GM18867 (cell line): ENCODE measurements around the gene NDUFAF8.

Experiments
- ATAC-seq: cut with Tn5 transposase; IDR thresholded peaks from one replicate; pipeline ENCODE4 v1.9.1; 2021; ENCODE audit warnings: mild to moderate bottlenecking, moderate library complexity; ENCODE audit not compliant: unreplicated experiment

NDUFAF8 gene

DNA sequence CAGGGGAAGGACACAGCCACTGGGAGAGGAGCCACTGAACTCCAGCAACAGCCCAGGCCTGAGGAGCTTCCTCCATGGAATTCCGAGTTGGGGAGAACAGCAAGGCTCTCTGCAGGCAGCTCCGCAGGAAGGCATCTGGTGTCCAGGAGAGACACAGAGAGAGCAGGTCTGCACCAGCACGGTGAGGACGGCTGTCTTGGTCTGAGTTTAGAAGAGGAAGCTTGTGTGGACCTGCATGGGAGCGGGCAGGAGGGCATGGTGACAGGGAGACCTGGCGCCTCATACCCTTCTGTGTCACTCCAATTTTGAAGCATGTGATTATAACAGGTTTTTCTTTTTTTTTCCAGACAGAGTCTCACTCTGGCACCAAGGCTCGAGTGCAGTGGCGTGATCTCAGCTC is 49.6 kb downstream of the NDUFAF8 start:
- no peak for ATAC-seq

DNA sequence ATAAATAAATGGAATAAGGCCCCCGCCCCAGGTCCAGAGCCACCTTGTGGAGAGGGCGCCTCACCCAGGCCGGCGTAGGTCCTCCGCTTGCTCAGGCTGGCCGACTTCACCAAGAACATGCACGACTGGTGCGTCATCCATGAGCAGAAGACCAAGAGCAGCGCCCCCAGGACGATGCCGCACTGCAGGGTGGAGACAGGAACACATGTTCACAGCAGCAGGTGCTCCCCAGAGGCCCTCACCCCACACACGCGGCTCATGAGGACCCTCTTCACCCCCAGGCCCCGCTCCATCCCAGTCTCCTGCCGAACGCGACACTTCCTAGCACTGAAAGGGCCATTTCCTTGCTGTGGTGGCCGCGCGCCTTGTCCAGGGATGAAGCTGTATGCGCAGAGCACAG is 50.5 kb downstream of the NDUFAF8 start:
- ATAC-seq: no peak

DNA sequence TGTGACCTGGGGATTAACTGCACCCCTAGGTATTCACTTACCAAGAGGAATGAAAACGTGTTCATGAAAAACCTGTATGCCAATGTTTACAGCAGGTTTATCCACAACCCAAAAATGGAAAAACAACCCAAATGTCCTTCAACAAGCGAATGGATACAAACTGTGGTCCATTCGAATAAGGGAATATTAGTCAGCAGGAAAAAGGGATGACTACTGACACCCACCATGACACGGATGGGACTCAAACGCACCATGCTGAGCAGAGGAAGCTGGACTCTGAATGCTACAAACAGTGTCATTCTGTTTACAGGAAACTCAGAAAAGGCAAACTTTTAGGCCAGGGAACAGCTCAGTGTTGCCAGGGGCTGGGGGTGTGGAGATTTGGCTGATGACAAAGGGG is 51.1 kb downstream of the NDUFAF8 start:
- ATAC-seq: no peak
